UCSD-AML1 (cell line): ENCODE results near the gene NFYA.
"Not testable (repeated sequence)": the region's sequence is repeated elsewhere in the genome, so short reads cannot be mapped to it uniquely, and the experiment has no call there.

Experiments
- DNase-seq: peaks from one replicate; lab custom pipeline; 2025; ENCODE audit not compliant: unreplicated experiment; lab: John Stamatoyannopoulos, UW

NFYA gene

DNA sequence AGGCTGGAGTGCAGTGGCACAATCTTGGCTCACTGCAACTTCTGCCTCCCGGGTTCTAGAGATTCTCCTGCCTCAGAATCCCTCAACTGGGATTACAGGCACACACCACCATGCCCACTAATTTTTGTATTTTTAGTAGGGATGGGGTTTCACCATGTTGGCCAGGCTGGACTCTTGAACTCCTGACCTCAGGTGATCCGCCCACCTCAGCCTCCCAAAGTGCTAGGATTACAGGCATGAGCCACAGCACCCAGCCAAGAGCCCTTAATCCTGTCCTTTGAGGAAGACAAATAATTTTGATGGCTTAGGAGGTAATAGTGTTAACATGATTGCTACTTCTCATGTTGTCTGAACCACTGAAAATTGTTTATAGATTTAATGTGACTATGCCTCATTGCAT is 42.3 kb downstream of the NFYA start:
- not testable (repeated sequence) for DNase-seq

DNA sequence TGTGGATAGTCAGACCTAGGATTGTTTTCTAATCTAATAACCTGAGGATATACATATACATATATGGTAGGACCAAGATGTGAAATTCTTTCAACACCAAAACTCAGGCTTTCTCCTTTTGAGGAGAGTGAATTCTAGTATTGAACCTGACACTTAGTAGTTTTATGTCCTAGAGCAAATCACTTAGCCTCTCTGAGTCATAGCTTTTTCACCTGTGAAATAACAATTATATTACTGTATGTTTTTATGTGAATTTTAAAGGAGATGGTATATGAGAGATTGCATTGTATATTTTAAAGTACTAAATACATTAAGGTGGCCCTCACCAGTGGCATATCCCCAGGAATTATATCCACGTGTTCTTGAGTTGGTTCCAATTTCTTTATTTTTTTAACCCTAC is 46.7 kb downstream of the NFYA start:
- DNase-seq = no peak

DNA sequence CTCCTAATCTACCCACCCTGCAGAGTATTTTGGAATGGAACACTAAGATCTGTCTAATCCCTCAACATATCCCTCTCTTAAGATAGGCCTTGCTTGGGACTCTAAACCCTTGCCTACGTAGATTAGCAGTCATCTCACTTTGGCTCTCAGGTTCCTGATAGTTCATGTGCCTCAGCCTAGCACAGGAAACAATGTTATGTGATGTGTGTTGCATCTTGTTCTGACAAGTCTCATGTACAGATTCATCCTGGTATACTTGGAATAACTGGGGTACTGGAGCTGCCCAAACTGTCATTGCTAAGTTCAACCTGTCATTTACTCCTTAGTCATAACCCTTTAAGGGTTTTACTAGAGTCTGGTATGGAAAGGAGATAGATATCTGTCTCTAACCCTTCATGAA is 47.3 kb downstream of the NFYA start:
- no peak for DNase-seq

DNA sequence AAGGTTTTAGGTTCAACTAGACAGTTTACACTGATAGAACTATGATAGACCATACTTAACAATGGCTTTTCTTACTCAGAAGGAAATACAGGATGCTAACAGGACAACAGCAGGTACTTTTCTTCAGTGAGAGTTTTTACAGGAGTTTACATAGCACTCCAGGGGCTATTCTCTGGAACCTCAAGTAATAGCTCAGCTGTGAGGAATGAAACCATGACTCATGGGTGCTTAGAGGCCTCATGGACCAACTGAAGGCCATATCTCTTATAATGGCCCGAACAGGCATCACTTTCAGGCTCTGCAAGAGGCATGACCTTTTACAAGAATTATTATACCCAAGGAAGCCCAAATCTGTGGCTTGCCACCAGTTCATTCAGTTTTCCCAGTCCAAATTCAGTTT is 49.6 kb downstream of the NFYA start:
- DNase-seq = no peak

DNA sequence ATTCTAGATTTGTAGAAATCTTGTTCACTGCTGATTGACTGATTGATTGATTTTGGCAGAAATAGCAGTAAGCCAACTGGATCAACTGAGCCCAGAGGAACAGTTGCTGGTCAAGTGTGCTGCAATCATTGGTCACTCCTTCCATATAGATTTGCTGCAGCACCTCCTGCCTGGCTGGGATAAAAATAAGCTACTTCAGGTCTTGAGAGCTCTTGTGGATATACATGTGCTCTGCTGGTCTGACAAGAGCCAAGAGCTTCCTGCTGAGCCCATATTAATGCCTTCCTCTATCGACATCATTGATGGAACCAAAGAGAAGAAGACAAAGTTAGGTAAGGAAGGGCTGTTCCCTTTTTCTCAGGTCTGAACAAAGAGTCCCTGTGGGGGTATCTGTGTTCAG is 50.1 kb downstream of the NFYA start:
- DNase-seq = no peak

DNA sequence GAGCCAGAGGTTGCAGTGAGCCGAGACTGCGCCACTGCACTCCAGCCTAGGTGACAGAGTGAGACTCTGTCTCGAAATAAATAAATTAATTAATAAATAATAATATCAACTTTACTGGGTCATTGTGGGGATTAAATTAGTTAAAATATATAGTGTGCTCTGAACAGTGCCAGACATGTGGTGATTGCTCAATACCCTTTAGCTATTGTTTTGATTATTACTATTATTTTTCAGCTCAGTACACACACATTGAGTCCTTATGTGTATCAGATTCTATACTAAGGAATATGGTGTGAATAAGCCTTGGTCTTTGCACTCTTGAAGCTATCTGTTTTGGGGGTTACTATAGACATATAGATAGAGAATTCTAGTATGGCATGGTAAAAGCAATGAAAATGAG is 52.5 kb downstream of the NFYA start:
- no peak for DNase-seq

DNA sequence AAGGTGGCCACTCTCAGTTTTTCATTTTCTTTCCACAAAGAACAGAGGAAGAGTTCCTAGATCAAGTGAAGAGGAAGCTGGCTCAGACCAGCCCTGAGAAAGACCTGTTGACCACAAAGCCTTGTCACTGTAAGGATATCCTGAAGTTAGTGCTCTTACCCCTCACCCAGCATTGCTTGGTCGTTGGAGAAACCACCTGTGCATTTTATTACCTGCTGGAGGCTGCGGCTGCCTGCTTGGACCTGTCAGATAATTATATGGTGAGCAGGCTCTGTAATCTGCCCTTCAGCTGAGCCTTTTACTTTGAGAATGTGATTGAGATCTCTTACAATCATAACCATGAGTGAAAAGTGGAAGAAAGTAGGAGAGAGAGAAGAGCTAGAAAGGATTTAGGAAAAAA is 59.5 kb downstream of the NFYA start:
- DNase-seq = no peak

DNA sequence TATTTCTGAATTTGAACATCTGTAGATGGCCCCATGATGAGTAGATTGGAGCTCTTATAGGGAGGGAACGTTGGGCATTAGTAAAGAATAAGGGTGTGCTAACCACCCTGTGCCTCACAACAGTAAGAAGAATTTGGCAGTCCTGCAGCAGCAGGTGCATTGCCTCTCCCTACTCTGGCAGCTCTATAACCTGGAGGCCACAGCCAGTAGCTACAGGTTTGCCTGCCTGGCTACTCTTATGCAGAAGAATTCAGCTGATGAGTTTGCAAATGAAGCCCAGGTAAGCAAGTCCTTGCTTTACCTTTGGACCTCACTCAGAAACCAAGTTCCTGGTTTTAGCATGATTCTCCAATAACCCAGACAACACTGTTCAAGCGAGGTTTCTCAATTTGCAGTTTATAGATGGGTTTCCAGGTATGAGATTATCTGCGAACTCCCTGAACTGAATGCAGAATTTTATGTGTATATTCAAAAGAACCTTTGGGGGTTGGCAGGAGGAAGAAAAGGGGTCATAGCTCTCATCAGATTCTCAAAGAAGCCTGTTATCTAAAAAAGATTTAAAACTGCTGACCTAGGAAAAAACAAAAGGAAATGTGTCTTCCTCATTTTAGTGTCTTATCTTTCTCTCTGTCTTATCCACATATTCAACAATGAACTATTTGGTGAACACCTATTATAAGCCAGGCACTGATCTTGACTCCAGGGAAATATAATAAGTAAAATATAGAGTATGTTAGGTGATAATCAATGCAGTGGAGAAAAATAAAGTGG is 62.5 kb downstream of the NFYA start:
- DNase-seq = no peak

DNA sequence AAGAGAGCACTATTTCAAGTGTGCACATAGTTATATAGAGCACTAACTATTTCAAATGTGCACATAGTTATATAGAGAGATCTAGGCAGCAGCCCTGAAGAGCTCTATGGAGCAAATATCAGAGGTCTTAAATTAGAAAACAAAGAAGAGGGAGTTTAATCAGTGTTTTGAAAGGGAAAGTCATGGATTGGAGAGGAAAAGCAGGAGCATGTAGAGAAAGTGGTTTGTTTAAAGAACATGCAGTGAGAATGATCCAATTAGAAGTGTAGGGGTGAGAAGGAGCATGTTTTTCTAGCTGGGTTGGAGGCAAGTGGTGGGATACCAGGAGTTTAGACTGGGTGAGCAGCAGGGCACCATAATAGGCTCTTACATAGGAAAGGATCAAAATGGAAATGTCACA is 64.1 kb downstream of the NFYA start:
- no peak for DNase-seq

DNA sequence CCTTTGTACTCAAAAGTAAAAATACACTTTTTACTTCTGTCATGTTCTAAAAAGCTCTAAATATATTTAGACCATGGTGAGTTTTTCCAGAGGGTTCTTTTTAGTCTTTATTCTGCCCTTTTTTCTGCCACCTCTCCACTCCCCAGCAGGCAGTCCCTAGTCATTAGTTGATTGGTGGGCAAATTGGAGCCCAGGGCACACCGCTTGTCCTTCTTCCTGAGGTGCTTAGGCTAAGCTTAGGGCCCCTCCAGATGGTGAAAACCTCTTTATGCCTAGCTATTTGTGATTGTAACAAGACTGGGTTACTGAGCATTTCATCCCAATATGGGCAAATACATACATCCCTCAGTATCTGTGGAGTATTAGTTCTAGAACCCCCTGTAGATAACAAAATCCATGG is 75.1 kb downstream of the NFYA start:
- no peak for DNase-seq
